Measurements from ENCODE around the gene ZNF831. TPM values are rescaled to one million over a fixed set of nuclear protein-coding genes. Genes with fewer than 3 reads are reported as not detected.

Gene ZNF831
- total RNA-seq, 4 donors from 2014 or later: 0.78 to 2.3 (median 1.6) TPM

- Histone ChIP-seq H3K36me3 (no peaks in the 10 kb centered on the region), H3K4me1 (peaks cover 0 to 4% of the 10 kb centered on the region in 2 donors), H3K4me3 (replicated peaks in 1 of 3) (no peak overlapping the region), H3K27me3 (no peaks in the 10 kb centered on the region), H3K9me3 (no peaks in the 10 kb centered on the region), H3K27ac (no peak overlapping the region)
- 85 to 91% methylated on average over 5 of the region's 5 CpGs for WGBS, 2 donors
- intact Hi-C loops (cut with DNase I): no loop called here
- TF ChIP-seq CTCF (IDR thresholded peaks at IDR 0.05): no peak
- TF ChIP-seq POLR2A (IDR thresholded peaks at IDR 0.05): no peak
- DNase-seq: no peak
These were observed 18.2 kb upstream of the ZNF831 start for GRCh38 chr20:59145247-59145923.

- intact Hi-C loops (cut with DNase I): no loop called here
- DNase-seq: no peak
- no peaks in the 10 kb centered on the region for H3K27me3 ChIP-seq
These were observed 17.5 kb upstream of the ZNF831 start for GRCh38 chr20:59145924-59146779.

GRCh38 chr20:59146780-59147565 lies 16.6 kb upstream of the ZNF831 start:
- DNase-seq: no peak
- Histone ChIP-seq H3K4me3 (replicated peaks in 1 of 3) (no peak overlapping the region), H3K27me3 (no peaks in the 10 kb centered on the region), H3K27ac (peak overlapping the region in 2 of 3 donors; percentile 24 to 40), H3K36me3 (no peaks in the 10 kb centered on the region), H3K9me3 (no peaks in the 10 kb centered on the region), H3K4me1 (peaks cover 0 to 4% of the 10 kb centered on the region in 2 donors)
- 47 to 60% methylated on average over 8 of the region's 8 CpGs for WGBS, 2 donors
- intact Hi-C loops (cut with DNase I): no loop called here
- no peak for TF ChIP-seq CTCF (IDR thresholded peaks at IDR 0.05)
- TF ChIP-seq POLR2A (IDR thresholded peaks at IDR 0.05): no peak

More at GRCh38 chr20:59145924-59146779, 17.5 kb upstream of the ZNF831 start:
- Histone ChIP-seq H3K4me1 (peaks cover 0 to 4% of the 10 kb centered on the region in 2 donors), H3K27ac (peak overlapping the region in 2 of 3 donors; percentile 24 to 40), H3K9me3 (no peaks in the 10 kb centered on the region), H3K36me3 (no peaks in the 10 kb centered on the region), H3K4me3 (replicated peaks in 1 of 3) (no peak overlapping the region)
- 69 to 71% methylated on average over 23 of the region's 23 CpGs for WGBS, 2 donors
- TF ChIP-seq CTCF (IDR thresholded peaks at IDR 0.05): no peak
- no peak for TF ChIP-seq POLR2A (IDR thresholded peaks at IDR 0.05)

GRCh38 chr20:59147586-59147985 lies 16.0 kb upstream of the ZNF831 start:
- no peaks in the 10 kb centered on the region for H3K36me3 ChIP-seq
- no peaks in the 10 kb centered on the region for H3K9me3 ChIP-seq
- H3K27ac ChIP-seq: no peak overlapping the region
- 90 to 91% methylated on average over 3 of the region's 3 CpGs for WGBS, 2 donors
- no peaks in the 10 kb centered on the region for H3K27me3 ChIP-seq
- peaks cover 0 to 4% of the 10 kb centered on the region in 2 donors for H3K4me1 ChIP-seq
- DNase-seq: no peak
- intact Hi-C loops (cut with DNase I): no loop called here
- TF ChIP-seq POLR2A (IDR thresholded peaks at IDR 0.05): no peak
- TF ChIP-seq CTCF (IDR thresholded peaks at IDR 0.05): no peak
- H3K4me3 ChIP-seq (replicated peaks in 1 of 3): no peak overlapping the region

All from thyroid gland (tissue), 4 donors.